Measurements from ENCODE around the gene SAMHD1.
A peak's percentile ranks its signal among the peaks of the same experiment; 100 is the strongest.
"Not testable (repeated sequence)": the region's sequence is repeated elsewhere in the genome, so short reads cannot be mapped to it uniquely, and the experiment has no call there.

The SAMHD1 gene

GRCh38 chr20:36919715-36920333 is 31.7 kb downstream of the SAMHD1 start:
- TF ChIP-seq Cebpa-rat (IDR thresholded peaks at IDR 0.05): no peak
- Histone ChIP-seq H3K27ac (no peak overlapping the region), H3K4me2 (no peak overlapping the region), H4K20me1 (no peaks in the 10 kb centered on the region), H3K27me3 (no peaks in the 10 kb centered on the region), H3K36me3 (no peaks in the 10 kb centered on the region), H3K4me3 (no peak overlapping the region), H3K9ac (no peak overlapping the region), H3K4me1 (no peaks in the 10 kb centered on the region), H3K9me3 (no peaks in the 10 kb centered on the region)

DNA sequence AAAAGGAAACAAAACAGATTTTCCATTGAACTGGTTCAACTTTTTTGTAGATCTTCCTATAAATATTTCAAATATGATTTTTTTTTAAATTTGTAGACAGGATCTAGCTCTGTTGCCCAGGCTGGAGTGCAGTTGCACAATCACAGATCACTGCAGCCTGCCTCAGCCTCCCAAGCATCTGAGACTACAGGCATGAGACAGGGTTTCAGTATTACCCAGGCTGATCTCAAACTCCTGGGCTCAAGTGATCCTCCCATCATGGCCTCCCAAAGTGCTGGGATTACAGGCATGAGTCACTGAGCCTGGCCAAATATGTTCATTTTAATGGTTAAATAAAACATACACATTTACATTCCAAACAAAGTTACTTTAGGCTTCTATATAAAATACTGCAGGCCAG is 33.6 kb downstream of the SAMHD1 start:
- Histone ChIP-seq H3K4me3 (no peak overlapping the region), H3K9ac (no peak overlapping the region), H4K20me1 (no peaks in the 10 kb centered on the region), H3K27me3 (no peaks in the 10 kb centered on the region), H3K4me1 (no peaks in the 10 kb centered on the region), H3K9me3 (no peaks in the 10 kb centered on the region), H3K27ac (no peak overlapping the region), H3K36me3 (no peaks in the 10 kb centered on the region), H3K4me2 (no peak overlapping the region)
- no peak for TF ChIP-seq Cebpa-rat (IDR thresholded peaks at IDR 0.05)

DNA sequence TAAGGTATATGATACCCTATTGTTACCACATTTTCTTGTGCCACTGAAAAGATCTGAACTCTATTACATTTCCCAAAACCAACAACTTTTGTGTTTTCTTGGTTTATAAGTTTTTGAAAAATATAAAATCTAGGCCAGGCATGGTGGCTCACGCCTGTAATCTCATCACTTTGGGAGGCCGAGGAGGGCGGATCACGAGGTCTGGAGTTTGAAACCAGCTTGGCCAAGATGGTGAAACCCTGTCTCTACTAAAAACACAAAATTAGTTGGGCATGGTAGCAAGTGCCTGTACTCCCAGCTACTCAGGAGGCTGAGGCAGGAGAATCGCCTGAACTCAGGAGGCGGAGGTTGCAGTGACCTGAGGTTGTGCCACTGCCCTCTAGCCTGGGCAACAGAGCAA is 34.3 kb downstream of the SAMHD1 start:
- H3K27ac ChIP-seq: no peak overlapping the region
- no peaks in the 10 kb centered on the region for H4K20me1 ChIP-seq
- H3K4me3 ChIP-seq: no peak overlapping the region
- H3K4me1 ChIP-seq: no peaks in the 10 kb centered on the region
- H3K9ac ChIP-seq: no peak overlapping the region
- no peak for TF ChIP-seq Cebpa-rat (IDR thresholded peaks at IDR 0.05)
- no peaks in the 10 kb centered on the region for H3K27me3 ChIP-seq
- H3K4me2 ChIP-seq: no peak overlapping the region
- no peaks in the 10 kb centered on the region for H3K9me3 ChIP-seq
- H3K36me3 ChIP-seq: no peaks in the 10 kb centered on the region

DNA sequence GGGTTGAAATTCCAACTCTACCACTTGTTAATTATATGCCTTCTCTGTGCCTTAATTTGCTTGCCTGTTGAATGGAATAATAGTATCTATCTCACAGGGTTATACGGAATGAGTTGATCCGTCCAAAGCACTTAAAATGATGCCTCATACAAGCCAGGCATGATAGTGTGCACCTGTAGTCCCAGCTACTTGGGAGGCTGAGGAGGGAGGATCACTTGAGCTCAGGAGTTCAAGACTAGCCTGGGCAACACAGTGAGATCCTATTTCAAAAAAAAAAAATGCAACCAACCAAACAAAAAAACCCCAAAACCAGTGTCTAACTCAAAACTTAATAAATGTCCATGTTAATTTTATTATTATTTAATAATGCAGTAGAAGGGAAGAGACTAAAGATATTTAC is 35.3 kb downstream of the SAMHD1 start:
- no peaks in the 10 kb centered on the region for H3K9me3 ChIP-seq
- TF ChIP-seq Cebpa-rat (IDR thresholded peaks at IDR 0.05): no peak
- H3K27me3 ChIP-seq: no peaks in the 10 kb centered on the region
- H3K4me3 ChIP-seq: no peak overlapping the region
- no peaks in the 10 kb centered on the region for H3K36me3 ChIP-seq
- no peaks in the 10 kb centered on the region for H3K4me1 ChIP-seq
- no peak overlapping the region for H3K9ac ChIP-seq
- no peak overlapping the region for H3K27ac ChIP-seq
- no peak overlapping the region for H3K4me2 ChIP-seq
- H4K20me1 ChIP-seq: no peaks in the 10 kb centered on the region

DNA sequence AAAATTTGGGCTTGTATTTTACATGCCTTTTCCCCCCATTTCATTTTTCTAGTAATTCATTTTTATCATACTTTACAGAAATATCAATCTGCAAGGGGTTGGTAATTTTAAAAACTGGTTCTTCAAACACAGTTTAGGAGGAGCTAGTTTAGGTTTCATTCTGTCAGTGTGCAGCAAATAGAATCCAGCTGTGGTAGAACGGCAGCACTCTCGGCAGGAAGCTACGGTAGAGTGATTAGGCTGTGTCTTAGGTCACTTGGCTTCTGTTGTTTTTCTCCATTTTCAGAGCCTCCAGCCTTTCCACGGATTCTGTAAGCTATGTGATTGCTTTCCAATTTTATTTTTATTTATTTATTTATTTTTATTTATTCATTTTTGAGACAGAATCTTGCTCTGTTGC is 42.9 kb downstream of the SAMHD1 start:
- H3K9me3 ChIP-seq: no peaks in the 10 kb centered on the region
- no peaks in the 10 kb centered on the region for H4K20me1 ChIP-seq
- H3K4me3 ChIP-seq: peak overlapping the region; percentile 18; the same call in 1 of the 2 replicates
- peak overlapping the region; percentile 81 for H3K4me2 ChIP-seq
- H3K4me1 ChIP-seq: peaks cover 32% of the 10 kb centered on the region
- no peaks in the 10 kb centered on the region for H3K36me3 ChIP-seq
- peak overlapping the region; percentile 55; the same call in 1 of the 2 replicates for H3K9ac ChIP-seq
- H3K27ac ChIP-seq: peak overlapping the region; percentile 77
- TF ChIP-seq Cebpa-rat (IDR thresholded peaks at IDR 0.05): no peak
- H3K27me3 ChIP-seq: no peaks in the 10 kb centered on the region

DNA sequence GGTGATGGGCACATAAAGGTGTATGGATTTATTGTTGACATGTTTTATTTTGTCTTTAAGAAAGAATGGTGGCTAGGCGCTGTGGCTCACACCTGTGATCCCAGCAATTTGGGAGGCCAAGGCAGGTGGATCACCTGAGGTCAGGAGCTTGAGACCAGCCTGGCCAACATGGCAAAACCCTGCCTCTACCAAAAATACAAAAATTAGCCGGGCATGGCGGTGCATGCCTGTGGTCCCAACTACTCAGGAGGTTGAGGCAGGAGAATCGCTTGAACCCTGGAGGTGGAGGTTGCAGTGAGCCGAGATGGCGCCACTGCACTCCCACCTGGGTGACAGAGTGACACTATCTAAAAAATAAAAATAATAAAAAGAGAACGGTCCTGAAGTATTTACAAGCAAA is 45.4 kb downstream of the SAMHD1 start:
- H3K9ac ChIP-seq, H3K4me3 ChIP-seq, H4K20me1 ChIP-seq, H3K4me2 ChIP-seq, H3K27me3 ChIP-seq, H3K36me3 ChIP-seq, H3K27ac ChIP-seq, H3K9me3 ChIP-seq: not testable (repeated sequence)
- H3K4me1 ChIP-seq: peaks cover 32% of the 10 kb centered on the region

DNA sequence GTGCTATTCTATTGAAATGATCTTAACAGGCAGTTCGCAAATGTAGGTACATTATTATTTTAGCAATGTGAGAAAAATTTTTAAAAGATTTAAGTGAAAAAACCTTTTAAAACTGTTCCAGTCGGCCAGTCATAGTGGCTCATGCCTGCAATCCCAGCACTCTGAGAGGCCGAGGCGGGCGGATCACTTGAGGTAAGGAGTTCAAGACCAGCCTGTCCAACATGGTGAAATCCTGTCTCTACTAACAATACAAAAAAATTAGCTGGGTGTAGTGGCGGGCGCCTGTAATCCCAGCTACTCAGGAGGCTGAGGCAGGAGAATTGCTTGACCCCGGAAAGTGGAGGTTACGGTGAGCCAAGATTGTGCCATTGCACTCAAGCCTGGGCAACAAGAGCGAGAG is 45.9 kb downstream of the SAMHD1 start:
- H3K4me1 ChIP-seq: peaks cover 32% of the 10 kb centered on the region
- not testable (repeated sequence) for H3K9me3 ChIP-seq, H4K20me1 ChIP-seq, H3K27me3 ChIP-seq, H3K27ac ChIP-seq, H3K4me3 ChIP-seq, H3K4me2 ChIP-seq, H3K36me3 ChIP-seq, H3K9ac ChIP-seq

- TF ChIP-seq Cebpa-rat (IDR thresholded peaks at IDR 0.05): no peak
- Histone ChIP-seq H3K4me3 (no peak overlapping the region), H3K9me3 (no peaks in the 10 kb centered on the region), H3K27ac (no peak overlapping the region), H3K27me3 (no peaks in the 10 kb centered on the region), H3K4me1 (peaks cover 32% of the 10 kb centered on the region), H3K36me3 (no peaks in the 10 kb centered on the region), H3K4me2 (no peak overlapping the region), H4K20me1 (no peaks in the 10 kb centered on the region), H3K9ac (no peak overlapping the region)
Measured at GRCh38 chr20:36904690-36905089, 46.8 kb downstream of the SAMHD1 start.

DNA sequence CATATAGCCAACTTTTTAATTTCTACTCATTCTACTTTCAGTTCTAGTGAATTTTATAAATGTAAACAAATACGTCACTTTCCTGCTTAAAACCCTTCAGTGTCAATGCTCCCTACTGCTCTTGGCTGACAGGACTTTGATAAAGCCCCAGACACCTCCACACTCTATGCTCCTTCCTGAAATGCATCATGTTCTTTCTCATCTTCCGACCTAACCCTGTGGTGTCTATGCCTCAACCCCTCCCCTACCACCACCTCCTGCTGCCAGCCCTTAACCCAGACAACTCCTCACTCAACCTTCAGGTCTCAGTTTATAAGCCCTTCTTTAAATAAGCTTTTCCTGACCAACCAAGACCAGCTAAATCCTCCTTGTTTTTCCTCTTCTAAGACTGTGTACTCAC is 56.5 kb downstream of the SAMHD1 start:
- H4K20me1 ChIP-seq: no peaks in the 10 kb centered on the region
- H3K4me3 ChIP-seq: no peak overlapping the region

DNA sequence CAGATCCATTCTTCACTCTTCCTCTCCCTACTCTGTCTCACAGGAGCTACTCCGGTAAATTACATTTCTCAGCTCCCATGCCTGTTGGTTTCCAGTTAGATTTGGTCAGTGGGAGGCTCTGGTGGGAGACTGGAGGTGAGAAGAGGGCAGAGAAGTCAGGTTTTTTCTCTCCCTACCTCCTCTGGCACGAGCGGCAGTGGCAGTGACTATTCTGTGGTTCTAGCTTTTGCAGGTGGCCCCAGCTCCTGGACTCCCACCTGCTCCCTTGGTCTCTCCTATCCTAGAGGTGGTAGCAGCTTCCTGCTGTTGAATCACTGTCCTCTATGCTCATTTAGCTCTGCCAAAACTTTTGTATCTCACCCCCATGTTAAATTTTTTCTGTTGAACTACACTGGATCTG is 57.7 kb downstream of the SAMHD1 start:
- no peak overlapping the region for H3K27ac ChIP-seq
- H3K9ac ChIP-seq: no peak overlapping the region
- no peak overlapping the region for H3K4me2 ChIP-seq
- H3K27me3 ChIP-seq: no peaks in the 10 kb centered on the region
- H4K20me1 ChIP-seq: no peaks in the 10 kb centered on the region
- H3K4me1 ChIP-seq: peaks cover 7% of the 10 kb centered on the region; the same call in 1 of the 2 replicates
- no peak for TF ChIP-seq Cebpa-rat (IDR thresholded peaks at IDR 0.05)
- H3K9me3 ChIP-seq: no peaks in the 10 kb centered on the region
- H3K4me3 ChIP-seq: no peak overlapping the region
- H3K36me3 ChIP-seq: no peaks in the 10 kb centered on the region

More for the DNA sequence above, 56.5 kb downstream of the SAMHD1 start:
- H3K4me2 ChIP-seq: no peak overlapping the region
- no peaks in the 10 kb centered on the region for H3K36me3 ChIP-seq
- H3K27ac ChIP-seq: no peak overlapping the region
- no peaks in the 10 kb centered on the region for H3K9me3 ChIP-seq
- H3K4me1 ChIP-seq: peaks cover 5% of the 10 kb centered on the region; the same call in 1 of the 2 replicates
- H3K9ac ChIP-seq: no peak overlapping the region
- no peak for TF ChIP-seq Cebpa-rat (IDR thresholded peaks at IDR 0.05)
- no peaks in the 10 kb centered on the region for H3K27me3 ChIP-seq

- H3K4me1 ChIP-seq: peaks cover 17% of the 10 kb centered on the region
- TF ChIP-seq Cebpa-rat (IDR thresholded peaks at IDR 0.05): no peak
- no peaks in the 10 kb centered on the region for H3K27me3 ChIP-seq
Measured at GRCh38 chr20:36891211-36891610, 60.3 kb downstream of the SAMHD1 start.

More at GRCh38 chr20:36891211-36891610, 60.3 kb downstream of the SAMHD1 start:
- Histone ChIP-seq H3K9me3 (no peaks in the 10 kb centered on the region), H3K4me3 (no peak overlapping the region), H3K4me2 (no peak overlapping the region), H3K9ac (no peak overlapping the region), H4K20me1 (no peaks in the 10 kb centered on the region), H3K36me3 (no peaks in the 10 kb centered on the region), H3K27ac (no peak overlapping the region)

Data from BLaER1 (cell line).